GM23248 (cell line): Measurements from ENCODE around the gene NT5E.

ENCODE experiments used
- EZH2 ChIP-seq: fragments of 200-600 bp; sonication (generic); IDR thresholded peaks from 2 replicates; pipeline ENCODE4 v1.6.1; 2018; ENCODE audit warnings: antibody characterized with exemption, mild to moderate bottlenecking; ENCODE audit not compliant: insufficient read depth, poor library complexity, severe bottlenecking
- EZH2phosphoT487 ChIP-seq: fragments of 200-600 bp; sonication (generic); IDR thresholded peaks from 2 replicates; pipeline ENCODE4 v1.6.1; 2018; ENCODE audit warnings: antibody characterized with exemption, moderate library complexity, mild to moderate bottlenecking, low read depth; ENCODE audit not compliant: insufficient read depth

GRCh38 chr6:85408039-85408438, 41.8 kb upstream of the NT5E start:
- TF ChIP-seq EZH2 (no peak), EZH2phosphoT487 (no peak)
